Breast epithelium (tissue), 3 donors: ENCODE results near the gene CHD2.
"Not testable (repeated sequence)": the region's sequence is repeated elsewhere in the genome, so short reads cannot be mapped to it uniquely, and the experiment has no call there.

Experiments
- CTCF ChIP-seq, 3 donors: fragments of 450-650 bp; IDR thresholded peaks; one replicate each; pipeline ENCODE4 v1.5.1; 2016 to 2017; ENCODE audit warnings: antibody characterized with exemption in 3 of 3, mild to moderate bottlenecking in 3 of 3, moderate library complexity in 3 of 3
- POLR2A ChIP-seq: fragments of 450-650 bp; IDR thresholded peaks from one replicate; pipeline ENCODE4 v1.6.1; 2016; ENCODE audit warnings: antibody characterized with exemption, mild to moderate bottlenecking, moderate library complexity
- POLR2AphosphoS5 ChIP-seq, 3 donors: sonication (generic); formaldehyde crosslinking; IDR thresholded peaks; one replicate each; pipeline ENCODE4 v1.6.1; 2017; ENCODE audit warnings: antibody characterized with exemption in 3 of 3

GRCh38 chr15:92872967-92873366 is 27.2 kb upstream of the CHD2 start:
- not testable (repeated sequence) for TF ChIP-seq CTCF (IDR thresholded peaks at IDR 0.05); POLR2A; POLR2AphosphoS5 (IDR thresholded peaks at IDR 0.05)
